GM18907 (cell line): ENCODE data around the gene TMEM161B.
"Not testable (repeated sequence)": the region's sequence is repeated elsewhere in the genome, so short reads cannot be mapped to it uniquely, and the experiment has no call there.

ENCODE experiments used
- ATAC-seq: cut with Tn5 transposase; IDR thresholded peaks from one replicate; pipeline ENCODE4 v1.9.1; 2021; ENCODE audit warnings: mild to moderate bottlenecking, moderate library complexity; ENCODE audit not compliant: unreplicated experiment

Gene TMEM161B

GRCh38 chr5:88268385-88269184 is at the start of gene TMEM161B:
Gene TMEM161B, minus strand, starts transcription at chr5:88268845. Its CDS starts 122 bp downstream, at chr5:88268723.
- peak; percentile 100 for ATAC-seq

GRCh38 chr5:88304356-88304755 is 35.7 kb upstream of the TMEM161B start:
- ATAC-seq: no peak

- ATAC-seq: no peak
Measured at GRCh38 chr5:88298425-88298824, 29.8 kb upstream of the TMEM161B start.

GRCh38 chr5:88290801-88291200 is 22.2 kb upstream of the TMEM161B start:
- no peak for ATAC-seq

- no peak for ATAC-seq
Measured at GRCh38 chr5:88288528-88289197, 20.0 kb upstream of the TMEM161B start.

- no peak for ATAC-seq
Measured at GRCh38 chr5:88287846-88288527, 19.3 kb upstream of the TMEM161B start.

- ATAC-seq: no peak
Measured at GRCh38 chr5:88287302-88287701, 18.7 kb upstream of the TMEM161B start.

GRCh38 chr5:88283690-88284089 is 15.0 kb upstream of the TMEM161B start:
- no peak for ATAC-seq

- ATAC-seq: no peak
Measured at GRCh38 chr5:88281322-88281721, 12.7 kb upstream of the TMEM161B start.

GRCh38 chr5:88279584-88279983 is 10.9 kb upstream of the TMEM161B start:
- ATAC-seq: no peak

GRCh38 chr5:88276378-88276777 is 7.7 kb upstream of the TMEM161B start:
- ATAC-seq: no peak

- no peak for ATAC-seq
Measured at GRCh38 chr5:88275581-88275980, 6.9 kb upstream of the TMEM161B start.

- peak; percentile 15 for ATAC-seq
Measured at GRCh38 chr5:88269222-88269771, 652 bp upstream of the TMEM161B start.

GRCh38 chr5:88264565-88264964 is 4.1 kb downstream of the TMEM161B start:
- ATAC-seq: not testable (repeated sequence)

- no peak for ATAC-seq
Measured at GRCh38 chr5:88263349-88263748, 5.3 kb downstream of the TMEM161B start.

- ATAC-seq: no peak
Measured at GRCh38 chr5:88262116-88262515, 6.5 kb downstream of the TMEM161B start.

GRCh38 chr5:88258636-88259035 is 10.0 kb downstream of the TMEM161B start:
- ATAC-seq: no peak

GRCh38 chr5:88256872-88257271 is 11.8 kb downstream of the TMEM161B start:
- ATAC-seq: no peak

GRCh38 chr5:88256037-88256436 is 12.6 kb downstream of the TMEM161B start:
- ATAC-seq: no peak

GRCh38 chr5:88254320-88254719 is 14.3 kb downstream of the TMEM161B start:
- no peak for ATAC-seq

- peak; percentile 81 for ATAC-seq
Measured at GRCh38 chr5:88251048-88251711, 17.5 kb downstream of the TMEM161B start.
